GM19463 (cell line): Measurements from ENCODE around the gene CAVIN2.
A peak's percentile ranks its signal among the peaks of the same experiment; 100 is the strongest.
"Not testable (repeated sequence)": the region's sequence is repeated elsewhere in the genome, so short reads cannot be mapped to it uniquely, and the experiment has no call there.

Experiments
- ATAC-seq: cut with Tn5 transposase; IDR thresholded peaks from one replicate; pipeline ENCODE4 v1.9.1; 2021; ENCODE audit warnings: mild to moderate bottlenecking, moderate library complexity; ENCODE audit not compliant: unreplicated experiment

The CAVIN2 gene

GRCh38 chr2:191802180-191802579, 44.7 kb downstream of the CAVIN2 start:
- no peak for ATAC-seq

GRCh38 chr2:191800874-191801273, 46.0 kb downstream of the CAVIN2 start:
- ATAC-seq, result no peak

GRCh38 chr2:191799526-191799925, 47.4 kb downstream of the CAVIN2 start:
- ATAC-seq, result no peak

GRCh38 chr2:191797942-191798876, 48.7 kb downstream of the CAVIN2 start:
- ATAC-seq, result no peak

- no peak for ATAC-seq
Measured at GRCh38 chr2:191797500-191797899, 49.4 kb downstream of the CAVIN2 start.

GRCh38 chr2:191795715-191796114, 51.2 kb downstream of the CAVIN2 start:
- ATAC-seq, result no peak

- peak; percentile 39 for ATAC-seq
Measured at GRCh38 chr2:191791953-191792560, 54.8 kb downstream of the CAVIN2 start.

- ATAC-seq, result no peak
Measured at GRCh38 chr2:191790737-191791136, 56.2 kb downstream of the CAVIN2 start.

- ATAC-seq, result peak; percentile 49
Measured at GRCh38 chr2:191789796-191790195, 57.1 kb downstream of the CAVIN2 start.

GRCh38 chr2:191786694-191787093, 60.2 kb downstream of the CAVIN2 start:
- ATAC-seq, result no peak

- ATAC-seq, result not testable (repeated sequence)
Measured at GRCh38 chr2:191785651-191786050, 61.2 kb downstream of the CAVIN2 start.
